ENCODE measurements around the gene IGFL4. TPM values are rescaled to one million over a fixed set of nuclear protein-coding genes. Genes with fewer than 3 reads are reported as not detected.
A peak's percentile ranks its signal among the peaks of the same experiment; 100 is the strongest.

Gene IGFL4
- total RNA-seq, 1 donor from 2014 or later, result 2.3 TPM

- Histone ChIP-seq H3K4me1 (ENCODE audit: insufficient read depth, low read length) (peaks cover 17% of the 10 kb centered on the region), H3K4me2 (ENCODE audit: low read length) (peak overlapping the region; percentile 96), H3K9me3 (ENCODE audit: insufficient read depth, low read depth, low read length) (no peaks in the 10 kb centered on the region), H3K79me2 (ENCODE audit: insufficient read depth, low read length) (no peaks in the 10 kb centered on the region), H3K4me3 (ENCODE audit: insufficient read depth, low read depth, low read length) (peak overlapping the region; percentile 58), H2AFZ (ENCODE audit: low read depth, low read length) (peak overlapping the region; percentile 73), H4K20me1 (ENCODE audit: insufficient read depth, low read length) (peaks cover 50% of the 10 kb centered on the region), H3K27me3 (ENCODE audit: insufficient read depth, low read length) (peaks cover 11% of the 10 kb centered on the region), H3K36me3 (ENCODE audit: insufficient read depth, low read length) (no peaks in the 10 kb centered on the region), H3K27ac (ENCODE audit: low read depth, low read length) (no peak overlapping the region), H3K9ac (ENCODE audit: low read length) (peak overlapping the region; percentile 60)
- Mint-ChIP-seq H3K4me3 (ENCODE audit: unreplicated experiment) (peak overlapping the region; percentile 70), H3K9me3 (ENCODE audit: unreplicated experiment) (no peaks in the 10 kb centered on the region), H3K4me1 (ENCODE audit: low read depth, unreplicated experiment) (peaks cover 4% of the 10 kb centered on the region), H3K36me3 (ENCODE audit: low read depth, unreplicated experiment) (peaks cover 8% of the 10 kb centered on the region), H3K27me3 (ENCODE audit: low read depth, unreplicated experiment) (peaks cover 23% of the 10 kb centered on the region), H3K27ac (ENCODE audit: unreplicated experiment) (no peak overlapping the region)
- FAIRE-seq, result no peak
- DNase-seq (ENCODE audit: low read depth), result peak; percentile 38
- TF ChIP-seq CTCF (IDR thresholded peaks at IDR 0.05; ENCODE audit: insufficient read depth, low read depth, low read length) (peak; percentile 62), EZH2 (IDR thresholded peaks at IDR 0.05; ENCODE audit: insufficient read depth, low read length) (peak; percentile 58)
Observed at GRCh38 chr19:46016426-46017094, 24.2 kb downstream of the IGFL4 start.

- Histone ChIP-seq H3K4me1 (ENCODE audit: insufficient read depth, low read length) (peaks cover 17% of the 10 kb centered on the region), H3K9ac (ENCODE audit: low read length) (peak overlapping the region; percentile 60), H3K79me2 (ENCODE audit: insufficient read depth, low read length) (no peaks in the 10 kb centered on the region), H3K9me3 (ENCODE audit: insufficient read depth, low read depth, low read length) (no peaks in the 10 kb centered on the region), H2AFZ (ENCODE audit: low read depth, low read length) (peak overlapping the region; percentile 73), H3K27ac (ENCODE audit: low read depth, low read length) (no peak overlapping the region), H3K36me3 (ENCODE audit: insufficient read depth, low read length) (no peaks in the 10 kb centered on the region), H3K27me3 (ENCODE audit: insufficient read depth, low read length) (peaks cover 11% of the 10 kb centered on the region), H4K20me1 (ENCODE audit: insufficient read depth, low read length) (peaks cover 46% of the 10 kb centered on the region), H3K4me3 (ENCODE audit: insufficient read depth, low read depth, low read length) (peak overlapping the region; percentile 58), H3K4me2 (ENCODE audit: low read length) (peak overlapping the region; percentile 96)
- H3K4me3 Mint-ChIP-seq (ENCODE audit: unreplicated experiment), result peak overlapping the region; percentile 70
- peaks cover 21% of the 10 kb centered on the region for H3K27me3 Mint-ChIP-seq (ENCODE audit: low read depth, unreplicated experiment)
- H3K27ac Mint-ChIP-seq (ENCODE audit: unreplicated experiment), result no peak overlapping the region
- peak; percentile 100 for TF ChIP-seq EZH2 (IDR thresholded peaks at IDR 0.05; ENCODE audit: insufficient read depth, low read length)
- TF ChIP-seq CTCF (IDR thresholded peaks at IDR 0.05; ENCODE audit: insufficient read depth, low read depth, low read length), result no peak
- no peaks in the 10 kb centered on the region for H3K9me3 Mint-ChIP-seq (ENCODE audit: unreplicated experiment)
- peaks cover 4% of the 10 kb centered on the region for H3K36me3 Mint-ChIP-seq (ENCODE audit: low read depth, unreplicated experiment)
- H3K4me1 Mint-ChIP-seq (ENCODE audit: low read depth, unreplicated experiment), result peaks cover 4% of the 10 kb centered on the region
- DNase-seq (ENCODE audit: low read depth) (no peak), FAIRE-seq (no peak)
Observed at GRCh38 chr19:46015687-46016425, 24.9 kb downstream of the IGFL4 start.

Measured in astrocyte (in vitro differentiated cells and primary cell).